Neural progenitor cell (in vitro differentiated cells): ENCODE data around the gene INHBB. TPM values are rescaled to one million over a fixed set of nuclear protein-coding genes. Genes with fewer than 3 reads are reported as not detected.

Experiments used
- DNase-seq: peaks from one replicate; pipeline ENCODE4 v3.0.0-alpha.2; 2016; ENCODE audit warnings: low spot score
- H2AFZ ChIP-seq: fragments of 200-600 bp; sonication (generic); replicated peaks from 2 replicates; pipeline ENCODE4 v1.6.1; 2016; ENCODE audit warnings: antibody characterized with exemption
- H3F3A ChIP-seq: fragments of 200-600 bp; sonication (generic); 2 replicates; pipeline ENCODE4 v1.6.1; 2016; ENCODE audit warnings: antibody characterized with exemption, low read depth
- H3K27ac ChIP-seq: fragments of 200-600 bp; sonication (generic); 2 replicates; pipeline ENCODE4 v1.5.1; 2016; ENCODE audit warnings: mild to moderate bottlenecking
- H3K27me3 ChIP-seq: fragments of 200-600 bp; sonication (generic); 2 replicates; pipeline ENCODE4 v1.6.1; 2016; ENCODE audit warnings: mild to moderate bottlenecking, moderate library complexity
- H3K36me3 ChIP-seq: fragments of 200-600 bp; sonication (generic); 2 replicates; pipeline ENCODE4 v1.5.1; 2016
- H3K4me1 ChIP-seq: fragments of 200-600 bp; sonication (generic); 2 replicates; pipeline ENCODE4 v1.6.1; 2016; ENCODE audit warnings: mixed run types
- H3K4me2 ChIP-seq: fragments of 200-600 bp; sonication (generic); 2 replicates; pipeline ENCODE4 v1.6.1; 2016
- H3K4me3 ChIP-seq: fragments of 200-600 bp; sonication (generic); 2 replicates; pipeline ENCODE4 v1.5.1; 2016
- H3K79me2 ChIP-seq: fragments of 200-600 bp; sonication (generic); 2 replicates; pipeline ENCODE4 v1.6.1; 2016; ENCODE audit warnings: low read depth
- H3K9ac ChIP-seq: fragments of 200-600 bp; sonication (generic); 2 replicates; pipeline ENCODE4 v1.6.1; 2016
- H3K9me3 ChIP-seq: fragments of 200-600 bp; sonication (generic); 2 replicates; pipeline ENCODE4 v1.5.1; 2016; ENCODE audit warnings: low read depth
- H4K20me1 ChIP-seq: fragments of 200-600 bp; sonication (generic); 2 replicates; pipeline ENCODE4 v1.6.1; 2016; ENCODE audit warnings: low read depth
- H3K27ac Mint-ChIP-seq: 3 replicates; pipeline ENCODE4 v1.8.0; 2021; ENCODE audit warnings: mixed read lengths
- H3K27me3 Mint-ChIP-seq: 2 replicates; pipeline ENCODE4 v1.8.0; 2022; ENCODE audit warnings: low read depth, mild to moderate bottlenecking, inconsistent platforms, moderate library complexity, mixed read lengths; ENCODE audit not compliant: insufficient read depth
- H3K36me3 Mint-ChIP-seq: 3 replicates; pipeline ENCODE4 v1.8.0; 2021; ENCODE audit warnings: mixed read lengths
- H3K4me1 Mint-ChIP-seq: 3 replicates; pipeline ENCODE4 v1.8.0; 2021; ENCODE audit warnings: mixed read lengths
- H3K4me3 Mint-ChIP-seq: 3 replicates; pipeline ENCODE4 v1.8.0; 2021; ENCODE audit warnings: mild to moderate bottlenecking, moderate library complexity, mixed read lengths
- H3K9me3 Mint-ChIP-seq: 3 replicates; pipeline ENCODE4 v1.8.0; 2020; ENCODE audit warnings: mixed read lengths
- EZH2 ChIP-seq: fragments of 200-600 bp; sonication (generic); IDR thresholded peaks from 2 replicates; pipeline ENCODE4 v1.6.1; 2017; ENCODE audit warnings: antibody characterized with exemption, mild to moderate bottlenecking, moderate library complexity
- EZH2phosphoT487 ChIP-seq: fragments of 200-600 bp; sonication (generic); IDR thresholded peaks from 2 replicates; pipeline ENCODE4 v1.6.1; 2017; ENCODE audit warnings: antibody characterized with exemption
- total RNA-seq: library from RNA; depleted of rRNA; stranded (reverse); fragments of >200 nt; gene quantifications from 2 replicates; pipeline ENCODE4 v1.2.3, GENCODE V29; 2015; ENCODE audit warnings: low replicate concordance
- TF ChIP-seq, protein P1 (sequence below): fragments of 200-600 bp; sonication (generic); IDR thresholded peaks from 2 replicates; pipeline ENCODE4 v1.5.1; 2017; ENCODE audit warnings: antibody characterized with exemption, mild to moderate bottlenecking

INHBB gene
- total RNA-seq, 1 donor from 2014 or later, result not detected

DNA sequence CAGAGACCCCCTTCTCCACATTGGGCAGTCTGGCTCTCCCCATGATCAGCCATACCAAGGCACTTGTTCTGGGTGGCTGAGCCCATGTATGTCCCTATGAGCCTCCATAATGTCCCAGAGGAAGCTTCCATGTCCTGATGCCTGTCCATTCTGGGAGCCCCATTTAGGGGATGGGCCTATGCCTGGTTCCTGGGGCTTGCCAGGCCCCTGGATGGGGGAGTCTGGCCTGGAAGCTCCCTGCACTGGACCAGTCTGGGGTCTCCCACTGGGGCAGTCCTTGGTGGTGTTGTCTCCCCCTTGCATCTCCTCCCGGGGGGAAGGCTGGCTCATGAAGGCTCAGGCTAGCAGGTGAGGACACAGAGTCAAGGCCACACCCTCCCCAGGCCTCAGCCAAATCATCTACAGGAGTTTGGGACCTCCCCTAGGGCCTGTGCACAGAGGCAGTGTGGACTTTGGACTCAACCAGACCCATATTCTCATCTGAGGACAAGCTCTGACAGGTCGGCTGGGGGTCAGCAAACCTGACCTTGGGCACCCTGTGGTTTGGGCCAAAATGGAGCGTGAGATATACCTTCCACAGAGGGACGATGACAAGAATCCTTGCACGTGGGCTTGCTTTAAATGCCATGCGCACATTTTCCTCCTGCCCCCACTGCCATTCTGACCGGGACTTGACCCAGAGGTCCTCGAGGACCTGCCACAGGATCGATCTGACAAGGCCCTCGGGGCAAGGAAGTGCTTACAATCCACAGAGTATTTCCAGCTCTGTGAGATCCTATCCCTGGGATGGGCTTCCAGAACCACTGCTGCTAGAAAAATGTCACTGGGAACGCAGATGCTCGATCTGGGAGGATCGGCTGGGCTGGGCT lies 38.8 kb downstream of the INHBB start:
- H3K36me3 Mint-ChIP-seq, result no peaks in the 10 kb centered on the region
- TF ChIP-seq EZH2, result no peak
- TF ChIP-seq, protein P1, sequence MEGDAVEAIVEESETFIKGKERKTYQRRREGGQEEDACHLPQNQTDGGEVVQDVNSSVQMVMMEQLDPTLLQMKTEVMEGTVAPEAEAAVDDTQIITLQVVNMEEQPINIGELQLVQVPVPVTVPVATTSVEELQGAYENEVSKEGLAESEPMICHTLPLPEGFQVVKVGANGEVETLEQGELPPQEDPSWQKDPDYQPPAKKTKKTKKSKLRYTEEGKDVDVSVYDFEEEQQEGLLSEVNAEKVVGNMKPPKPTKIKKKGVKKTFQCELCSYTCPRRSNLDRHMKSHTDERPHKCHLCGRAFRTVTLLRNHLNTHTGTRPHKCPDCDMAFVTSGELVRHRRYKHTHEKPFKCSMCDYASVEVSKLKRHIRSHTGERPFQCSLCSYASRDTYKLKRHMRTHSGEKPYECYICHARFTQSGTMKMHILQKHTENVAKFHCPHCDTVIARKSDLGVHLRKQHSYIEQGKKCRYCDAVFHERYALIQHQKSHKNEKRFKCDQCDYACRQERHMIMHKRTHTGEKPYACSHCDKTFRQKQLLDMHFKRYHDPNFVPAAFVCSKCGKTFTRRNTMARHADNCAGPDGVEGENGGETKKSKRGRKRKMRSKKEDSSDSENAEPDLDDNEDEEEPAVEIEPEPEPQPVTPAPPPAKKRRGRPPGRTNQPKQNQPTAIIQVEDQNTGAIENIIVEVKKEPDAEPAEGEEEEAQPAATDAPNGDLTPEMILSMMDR, result no peak
- no peak for TF ChIP-seq EZH2phosphoT487
- Histone ChIP-seq H3K9ac (no peak overlapping the region), H3K4me1 (no peaks in the 10 kb centered on the region), H3K9me3 (no peaks in the 10 kb centered on the region), H3K36me3 (no peaks in the 10 kb centered on the region), H3K27ac (no peak overlapping the region), H3K79me2 (no peaks in the 10 kb centered on the region), H3K27me3 (no peaks in the 10 kb centered on the region), H4K20me1 (no peaks in the 10 kb centered on the region), H3K4me2 (no peak overlapping the region), H2AFZ (no peak overlapping the region), H3F3A (no peaks in the 10 kb centered on the region), H3K4me3 (no peak overlapping the region)
- no peaks in the 10 kb centered on the region for H3K9me3 Mint-ChIP-seq
- peaks cover 19% of the 10 kb centered on the region for H3K27me3 Mint-ChIP-seq
- DNase-seq, result no peak
- H3K4me3 Mint-ChIP-seq, result no peak overlapping the region
- H3K27ac Mint-ChIP-seq, result no peak overlapping the region
- H3K4me1 Mint-ChIP-seq, result peaks cover 17% of the 10 kb centered on the region

DNA sequence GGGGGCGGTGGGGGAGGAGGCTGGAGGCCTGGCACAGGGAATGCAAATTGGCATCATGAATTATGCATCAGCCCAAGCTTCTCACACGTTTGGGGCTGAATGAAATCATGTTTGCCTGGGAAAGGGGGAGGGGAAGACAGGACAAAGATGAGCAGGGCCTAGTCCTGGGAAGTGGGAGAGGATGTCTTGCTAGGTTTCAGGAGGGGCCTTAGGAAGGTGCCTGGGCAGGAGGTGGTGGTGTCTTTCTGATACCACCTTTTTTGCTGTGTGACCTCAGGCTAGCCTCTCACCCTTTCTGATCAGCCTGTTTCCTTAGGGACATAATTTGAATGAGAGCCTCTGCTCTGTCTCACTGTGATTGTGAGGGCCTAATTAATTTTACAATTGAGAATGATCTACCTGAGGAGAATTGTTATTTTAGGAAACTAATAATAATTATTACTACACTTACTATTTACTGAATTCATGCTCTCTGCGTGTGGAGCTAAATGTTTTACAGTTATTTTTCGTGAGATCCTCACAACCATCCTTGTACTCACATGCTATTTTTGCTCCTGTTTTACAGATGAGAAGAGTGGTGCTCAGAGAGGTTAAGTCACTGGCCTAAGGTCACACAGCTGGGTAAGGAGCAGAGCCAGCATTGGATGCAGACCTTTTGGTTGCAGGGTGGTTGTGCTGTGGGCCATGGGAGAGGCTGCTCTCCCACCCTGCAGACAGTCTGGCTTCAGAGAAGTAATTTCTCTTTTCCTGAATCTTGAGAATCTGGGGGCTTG lies 39.6 kb downstream of the INHBB start:
- no peaks in the 10 kb centered on the region for H3K36me3 Mint-ChIP-seq
- Histone ChIP-seq H3K36me3 (no peaks in the 10 kb centered on the region), H3K4me1 (no peaks in the 10 kb centered on the region), H3K27me3 (no peaks in the 10 kb centered on the region), H3F3A (no peaks in the 10 kb centered on the region), H3K4me2 (no peak overlapping the region), H3K9me3 (no peaks in the 10 kb centered on the region), H3K9ac (no peak overlapping the region), H3K4me3 (no peak overlapping the region), H3K27ac (no peak overlapping the region), H2AFZ (no peak overlapping the region), H3K79me2 (no peaks in the 10 kb centered on the region), H4K20me1 (no peaks in the 10 kb centered on the region)
- H3K4me3 Mint-ChIP-seq, result peak overlapping the region; percentile 50
- no peak for TF ChIP-seq EZH2phosphoT487
- TF ChIP-seq, protein P1, result no peak
- TF ChIP-seq EZH2, result no peak
- no peak overlapping the region for H3K27ac Mint-ChIP-seq
- peaks cover 14% of the 10 kb centered on the region for H3K27me3 Mint-ChIP-seq
- peaks cover 17% of the 10 kb centered on the region for H3K4me1 Mint-ChIP-seq
- no peaks in the 10 kb centered on the region for H3K9me3 Mint-ChIP-seq
- DNase-seq, result peak; percentile 30

DNA sequence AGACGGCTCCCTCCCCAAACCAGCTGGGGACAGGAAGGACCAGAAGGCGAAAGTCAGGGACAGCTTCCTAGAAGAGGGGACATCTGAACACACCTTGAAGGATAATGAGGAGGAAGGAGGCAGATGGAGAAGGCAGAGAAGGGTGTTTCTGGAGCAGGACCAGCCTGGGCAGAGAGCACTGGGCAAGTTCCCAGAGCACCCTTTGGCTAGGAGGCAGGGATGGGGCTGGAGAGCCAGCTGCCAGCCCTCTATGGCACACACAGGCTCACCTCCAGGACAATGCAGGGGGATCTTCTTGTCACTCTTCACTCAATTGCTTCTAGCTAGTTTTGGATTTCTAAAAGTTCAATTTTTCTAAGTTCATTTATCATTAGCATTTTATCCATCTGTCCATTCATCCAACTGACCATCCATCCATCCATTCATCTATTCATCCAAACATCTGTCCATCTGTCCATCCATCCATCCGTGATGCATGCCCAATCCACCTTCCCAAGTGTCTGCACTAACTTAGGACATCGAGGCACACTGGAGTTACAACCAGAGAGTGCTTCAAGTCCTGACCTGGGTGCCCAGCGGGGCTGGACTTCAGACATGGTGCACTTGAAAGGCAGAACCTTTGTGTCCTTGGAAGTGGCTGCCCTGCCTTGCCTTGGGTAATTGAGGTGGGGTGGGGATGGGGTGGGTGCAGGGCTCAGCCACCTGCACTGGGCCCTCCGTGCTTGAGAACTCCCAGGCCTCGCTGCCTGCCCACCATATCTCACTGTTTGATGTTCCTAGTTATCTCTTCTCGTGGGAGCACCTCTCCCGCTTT lies 42.5 kb downstream of the INHBB start:
- Mint-ChIP-seq H3K4me1 (peaks cover 14% of the 10 kb centered on the region), H3K9me3 (peaks cover 2% of the 10 kb centered on the region), H3K27me3 (peaks cover 9% of the 10 kb centered on the region), H3K27ac (no peak overlapping the region), H3K4me3 (no peak overlapping the region), H3K36me3 (no peaks in the 10 kb centered on the region)
- no peaks in the 10 kb centered on the region for H3K4me1 ChIP-seq
- H3F3A ChIP-seq, result peaks cover 10% of the 10 kb centered on the region
- no peak overlapping the region for H3K4me2 ChIP-seq
- H3K36me3 ChIP-seq, result no peaks in the 10 kb centered on the region
- no peaks in the 10 kb centered on the region for H3K27me3 ChIP-seq
- H4K20me1 ChIP-seq, result no peaks in the 10 kb centered on the region
- H2AFZ ChIP-seq, result no peak overlapping the region
- H3K4me3 ChIP-seq, result no peak overlapping the region
- no peaks in the 10 kb centered on the region for H3K9me3 ChIP-seq
- H3K9ac ChIP-seq, result no peak overlapping the region
- DNase-seq, result no peak
- H3K27ac ChIP-seq, result no peak overlapping the region
- H3K79me2 ChIP-seq, result no peaks in the 10 kb centered on the region
- TF ChIP-seq EZH2, result no peak
- TF ChIP-seq, protein P1, result no peak
- TF ChIP-seq EZH2phosphoT487, result no peak
